HG03103 (cell line): ENCODE results near the gene MMP8.

ENCODE experiments used
- ATAC-seq: cut with Tn5 transposase; IDR thresholded peaks from one replicate; pipeline ENCODE4 v1.9.1; 2021; ENCODE audit warnings: low read depth; ENCODE audit not compliant: unreplicated experiment

The MMP8 gene

DNA sequence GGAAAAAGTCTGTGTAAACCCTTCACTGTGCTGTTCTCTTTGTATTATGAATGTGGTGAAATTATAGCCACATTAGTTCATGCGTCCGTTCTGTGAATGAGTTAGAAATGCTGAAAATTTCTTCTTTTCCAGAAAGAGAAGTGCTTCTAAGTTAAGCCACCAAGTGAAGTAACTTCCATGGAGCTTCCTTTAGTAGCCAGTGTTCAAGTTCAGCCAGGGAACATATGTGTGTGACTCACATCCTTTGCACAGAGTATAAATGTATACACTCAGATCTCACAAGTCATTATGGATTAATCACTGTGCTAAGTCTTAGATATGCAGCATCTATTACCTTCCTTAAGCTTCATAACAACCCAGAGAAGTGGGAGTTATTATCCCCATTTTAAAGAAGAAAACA lies 3.1 kb upstream of the MMP8 start:
- no peak for ATAC-seq

DNA sequence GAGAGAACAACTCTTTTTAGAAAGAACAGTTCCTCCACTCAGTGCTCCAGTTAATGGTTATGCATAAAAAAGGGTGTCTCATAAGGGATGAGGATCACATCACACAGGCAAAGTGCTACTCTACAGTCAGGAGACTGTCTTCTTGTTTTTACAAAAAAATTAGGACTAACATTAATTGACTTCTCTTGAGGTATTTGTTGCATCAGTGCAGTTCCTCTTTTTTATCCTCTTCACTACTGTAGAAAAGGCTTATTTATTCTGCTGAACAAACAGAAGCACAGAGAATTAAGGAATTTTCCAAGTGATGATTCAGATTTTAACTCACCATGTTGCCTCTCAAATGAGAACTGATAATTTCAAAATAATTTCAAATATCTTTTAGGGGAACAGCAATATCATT lies 1.9 kb downstream of the MMP8 start:
- no peak for ATAC-seq

DNA sequence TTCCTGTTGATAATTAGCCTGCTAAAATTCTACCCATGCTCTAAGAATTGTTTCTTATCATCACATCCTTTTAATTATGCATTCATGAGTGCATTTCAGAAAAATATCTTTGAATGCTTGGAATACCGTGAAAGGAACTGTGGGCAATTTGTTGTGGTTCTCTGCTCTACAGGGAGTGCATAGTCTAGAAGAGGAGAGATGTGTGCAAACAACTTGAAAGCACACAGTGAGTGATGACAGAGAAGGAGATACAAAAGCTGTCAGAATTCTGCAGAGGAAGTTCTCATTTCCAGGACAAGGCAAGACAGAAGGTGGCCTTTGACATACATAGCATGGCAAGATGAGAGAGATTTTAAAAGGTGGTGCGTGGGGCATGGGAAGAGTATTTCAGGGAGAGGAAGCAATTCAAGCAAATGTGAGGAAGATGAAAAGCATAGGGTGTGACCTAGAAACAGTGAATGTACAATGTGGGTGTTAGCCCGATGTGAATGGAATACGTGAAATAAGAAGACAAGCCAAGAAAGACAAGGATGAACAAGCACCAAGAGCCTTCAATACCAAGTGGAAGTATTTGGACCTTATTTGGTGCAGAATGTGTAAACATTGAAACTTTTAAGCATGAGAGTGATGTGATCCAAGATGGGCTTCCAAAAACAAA lies 5.0 kb downstream of the MMP8 start:
- ATAC-seq, result no peak

DNA sequence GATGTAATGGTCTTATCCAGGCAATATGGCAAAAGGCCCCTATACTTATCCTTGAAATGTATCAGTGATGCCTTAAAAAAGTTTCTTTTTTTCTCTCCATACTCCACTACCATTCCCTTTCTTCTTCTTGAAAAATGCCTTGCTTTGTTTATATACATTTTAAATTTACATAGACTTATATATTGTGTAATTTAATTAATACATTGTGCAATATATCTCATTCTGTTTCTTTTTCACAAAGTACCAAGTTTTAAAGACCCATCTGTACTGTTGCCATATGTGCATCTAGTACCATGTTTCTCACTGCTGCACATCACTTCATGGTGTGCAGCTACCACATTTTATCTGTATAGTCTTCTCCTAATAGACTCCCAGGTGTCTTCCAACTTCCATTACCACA lies 7.5 kb downstream of the MMP8 start:
- no peak for ATAC-seq

DNA sequence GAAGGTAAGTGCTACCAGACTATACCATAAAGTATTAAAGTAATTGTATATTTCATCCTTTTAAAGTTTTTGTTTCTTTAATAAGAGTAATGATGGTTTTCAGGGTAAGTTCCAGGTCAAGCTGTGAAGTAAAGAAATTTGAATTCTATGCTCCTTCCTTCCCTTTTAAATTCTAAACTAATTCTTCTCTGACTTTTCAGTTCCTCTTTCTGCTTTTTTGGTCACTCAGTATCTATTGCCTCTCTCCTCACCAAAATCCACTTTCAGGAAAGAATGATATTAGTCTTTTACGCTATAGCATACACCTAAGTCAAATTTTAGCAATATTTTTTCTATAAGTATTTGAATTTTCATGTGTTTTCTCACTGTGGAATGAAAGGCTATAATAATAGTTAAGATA lies 8.2 kb downstream of the MMP8 start:
- peak; percentile 68 for ATAC-seq

DNA sequence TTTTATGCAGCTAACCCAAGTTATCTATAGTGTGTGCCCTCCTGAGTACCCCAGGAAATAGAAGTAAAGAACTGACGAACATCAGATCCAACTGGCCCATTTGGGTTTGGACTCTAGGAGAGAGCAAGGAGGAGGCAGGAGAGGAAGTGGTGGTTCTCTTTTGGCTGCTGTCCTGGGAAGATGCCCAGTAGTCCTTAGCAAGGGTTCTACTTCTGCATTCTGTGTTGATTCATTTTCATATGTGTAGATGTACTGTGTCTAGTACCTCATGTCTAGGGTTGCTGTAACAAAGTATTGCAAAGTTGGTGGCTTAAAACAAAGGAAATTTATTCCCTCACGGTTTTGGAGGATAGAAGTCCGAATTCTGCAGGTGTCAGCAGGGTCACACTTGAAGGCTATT lies 12.6 kb downstream of the MMP8 start:
- ATAC-seq, result no peak

DNA sequence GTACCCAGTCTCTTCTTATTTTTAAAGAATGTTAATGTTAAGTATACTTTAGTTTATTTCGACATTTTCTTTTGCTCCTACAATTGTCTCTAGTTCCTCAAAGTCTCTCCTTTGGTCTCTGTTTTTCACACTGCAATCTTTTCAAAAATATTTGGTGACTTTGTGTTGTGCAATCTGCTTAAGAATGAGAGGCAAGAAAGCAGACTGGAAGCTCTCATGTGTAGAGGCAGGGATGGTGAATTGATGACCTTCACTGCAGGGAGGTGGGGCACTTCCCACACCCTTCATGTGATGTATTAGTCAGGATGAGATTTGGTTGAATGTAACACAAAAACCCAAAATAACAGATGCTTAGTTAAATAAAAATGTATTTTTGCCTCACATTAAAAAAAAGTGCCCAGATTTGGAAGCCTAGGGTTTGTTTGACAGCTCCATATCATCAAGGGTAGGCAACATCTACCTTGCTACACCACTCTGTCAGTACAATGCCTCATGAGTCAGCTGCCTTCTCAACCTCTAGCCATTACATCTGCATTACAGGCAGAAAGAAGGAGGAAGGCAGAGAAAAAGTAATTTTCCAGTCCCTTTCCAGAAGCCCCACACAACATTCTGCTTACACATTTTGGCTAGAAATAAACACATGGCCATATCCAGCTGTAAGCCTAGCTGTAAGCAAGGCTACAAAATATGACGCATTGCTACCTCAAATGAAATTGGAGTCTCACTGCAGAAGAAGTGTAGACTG lies 15.4 kb downstream of the MMP8 start:
- no peak for ATAC-seq

DNA sequence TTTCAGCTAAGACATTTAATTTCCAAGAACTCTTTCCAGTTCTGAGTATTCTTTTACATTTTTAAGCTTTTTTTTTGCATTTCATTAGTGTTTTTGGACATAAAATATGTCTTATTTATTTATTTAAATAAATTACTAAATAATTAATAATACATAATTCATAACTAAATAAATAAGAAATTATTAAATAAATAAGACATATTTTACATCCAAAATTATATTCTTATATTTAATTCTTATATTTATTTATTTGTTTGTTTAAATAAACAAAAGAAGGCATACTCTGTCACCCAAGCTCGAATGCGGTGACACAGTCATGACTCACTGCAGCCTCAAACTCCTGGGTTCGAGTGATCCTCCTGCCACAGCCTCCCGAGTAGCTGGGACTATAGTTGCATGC lies 16.1 kb downstream of the MMP8 start:
- no peak for ATAC-seq

DNA sequence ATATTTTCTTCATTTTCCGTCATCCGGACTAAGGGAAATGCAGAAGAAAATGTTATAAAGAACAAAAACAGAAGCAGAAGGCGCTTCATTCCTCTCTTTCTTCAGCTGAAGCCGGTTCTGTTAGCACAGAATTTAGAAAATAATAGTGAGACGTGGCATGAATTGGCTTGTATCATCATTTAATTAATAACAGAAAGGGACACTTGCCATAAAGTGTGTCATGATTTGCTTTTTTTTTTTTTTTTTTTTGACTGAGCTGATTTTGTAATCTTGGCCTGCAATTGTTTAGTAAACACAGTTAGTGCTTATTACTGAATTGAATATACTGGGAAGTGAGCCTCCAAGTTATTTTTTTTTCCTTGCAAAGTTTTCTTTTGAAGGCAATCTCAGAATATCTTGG lies 19.1 kb downstream of the MMP8 start, which contains the start of gene MMP27:
Gene MMP27 (minus strand): TSS at position 144 of the 400 bp plus-strand sequence. CDS start 55 bp downstream, at position 89.
- ATAC-seq, result no peak

DNA sequence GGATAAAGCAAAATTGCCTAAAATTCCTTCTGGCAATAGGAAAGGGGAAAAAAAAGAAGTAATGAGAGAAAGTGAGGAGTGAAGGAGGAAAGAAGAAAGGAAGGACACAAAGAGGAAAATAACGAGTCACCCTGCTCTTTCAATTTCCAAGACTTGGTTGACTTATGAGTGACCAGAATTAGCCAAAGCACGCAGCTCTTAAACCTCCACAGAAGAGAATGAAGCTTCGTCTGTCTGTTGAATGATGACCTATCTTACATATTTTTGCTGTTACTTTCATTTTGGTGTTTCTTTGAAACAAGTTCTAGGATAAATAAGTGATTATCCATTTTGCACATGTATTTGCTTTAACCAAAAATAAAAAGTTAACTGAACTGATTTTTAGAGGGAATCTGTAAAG lies 19.9 kb downstream of the MMP8 start:
- no peak for ATAC-seq

DNA sequence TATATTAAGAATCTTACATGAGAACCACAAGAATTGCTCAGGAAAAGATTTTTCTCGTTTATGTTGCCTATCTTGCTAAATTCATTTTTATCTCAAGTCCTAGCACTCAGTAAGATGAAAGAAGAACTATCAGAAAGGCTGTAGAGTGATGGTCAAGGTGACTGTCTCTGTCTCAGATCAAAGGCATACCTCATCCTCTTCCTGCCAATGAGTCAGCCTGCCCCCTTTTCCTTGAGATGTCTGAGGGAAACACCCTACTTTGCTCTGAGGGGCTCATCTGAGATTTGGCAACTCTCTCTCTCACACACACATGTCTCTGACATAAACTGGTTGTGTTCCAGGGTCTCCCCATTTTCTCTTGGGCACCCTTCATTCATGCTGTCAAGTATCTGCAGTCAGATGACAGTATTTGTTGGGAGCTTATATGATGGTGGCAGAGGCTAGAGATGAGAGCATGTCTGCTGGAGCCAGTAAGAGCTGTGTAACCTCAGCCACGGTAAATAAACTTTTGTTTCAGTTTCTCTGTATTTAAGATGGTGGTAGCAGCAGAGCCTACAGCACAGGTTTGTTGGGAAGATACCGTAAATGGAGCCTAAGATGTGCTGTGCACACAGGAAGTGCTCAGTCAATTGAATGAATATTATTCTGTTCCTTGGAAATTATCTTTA lies 20.8 kb downstream of the MMP8 start:
- no peak for ATAC-seq

DNA sequence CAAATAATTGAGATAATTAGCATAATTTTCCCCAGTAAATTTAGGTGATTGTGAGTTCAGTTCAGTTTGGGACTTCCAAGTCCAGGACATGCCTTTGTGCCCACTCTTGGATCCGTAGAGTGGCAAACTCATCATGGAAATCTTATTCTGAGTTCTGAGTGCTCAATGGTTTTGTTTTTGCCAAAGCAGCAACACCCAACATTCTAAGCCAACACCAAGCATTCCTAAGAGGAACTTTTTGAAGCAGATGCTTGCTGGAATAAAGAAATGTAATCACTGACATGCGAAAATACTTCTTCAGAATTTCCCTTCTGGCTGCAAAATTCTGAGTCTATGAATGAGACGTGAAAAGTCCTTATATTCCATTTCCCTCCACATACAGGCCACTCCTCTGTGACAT lies 29.6 kb downstream of the MMP8 start:
- no peak for ATAC-seq

DNA sequence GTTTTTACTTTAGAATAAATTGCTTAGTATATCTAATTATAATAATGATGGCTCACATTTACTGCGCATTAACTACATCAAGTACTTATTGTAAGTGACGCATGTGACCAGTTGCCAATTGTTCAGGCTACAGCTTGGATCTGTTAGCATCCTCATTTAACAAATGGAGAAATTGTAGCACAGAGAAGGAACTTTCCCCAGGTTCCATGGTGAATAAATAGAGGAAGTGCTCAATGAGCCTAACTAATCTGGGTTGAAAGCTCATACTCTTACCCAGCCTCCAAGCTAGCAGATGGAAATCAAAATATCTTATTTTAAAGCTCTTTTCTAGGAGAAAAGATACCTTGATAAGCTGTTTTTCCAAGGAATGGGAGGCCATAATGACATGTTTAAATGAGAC lies 39.0 kb downstream of the MMP8 start:
- ATAC-seq, result no peak

DNA sequence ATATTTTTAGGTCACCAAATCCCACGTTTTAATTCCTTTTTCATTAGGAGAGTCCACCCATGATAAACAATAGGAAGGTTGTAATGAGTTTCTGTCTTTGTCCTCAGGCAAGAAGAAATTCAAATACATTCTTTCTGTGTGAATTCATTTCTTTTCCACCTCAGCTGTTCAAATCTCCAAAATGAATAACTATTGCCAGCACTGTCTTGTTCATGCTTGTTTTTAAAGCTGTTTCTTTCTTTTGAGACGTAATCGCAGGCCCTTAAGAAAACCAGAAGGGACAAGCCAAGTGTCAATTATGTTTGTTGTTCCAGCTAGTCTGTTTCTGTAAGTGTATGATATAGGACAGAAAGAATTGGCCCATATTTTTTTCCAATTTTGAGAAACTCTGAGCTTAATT lies 39.4 kb downstream of the MMP8 start:
- ATAC-seq, result no peak

DNA sequence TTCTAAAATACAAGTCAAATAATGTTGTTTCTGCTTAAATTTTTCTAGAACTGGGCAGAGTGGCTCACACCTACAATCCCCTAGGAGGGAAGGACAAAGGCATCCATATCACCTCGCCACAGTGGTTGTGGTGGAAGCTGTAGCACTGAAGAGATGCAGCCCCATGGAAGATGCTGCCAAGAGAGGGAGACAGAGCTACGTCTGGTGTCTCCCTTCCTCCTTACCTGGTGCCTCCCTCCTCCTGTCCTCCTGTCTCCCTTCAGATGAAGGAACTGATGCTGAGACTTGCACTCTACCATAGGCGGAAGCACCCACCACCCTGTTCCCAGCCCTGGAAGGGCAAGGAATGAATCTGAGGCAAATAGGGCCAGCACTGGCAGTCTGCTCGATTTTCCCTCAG lies 41.5 kb downstream of the MMP8 start:
- ATAC-seq, result no peak

DNA sequence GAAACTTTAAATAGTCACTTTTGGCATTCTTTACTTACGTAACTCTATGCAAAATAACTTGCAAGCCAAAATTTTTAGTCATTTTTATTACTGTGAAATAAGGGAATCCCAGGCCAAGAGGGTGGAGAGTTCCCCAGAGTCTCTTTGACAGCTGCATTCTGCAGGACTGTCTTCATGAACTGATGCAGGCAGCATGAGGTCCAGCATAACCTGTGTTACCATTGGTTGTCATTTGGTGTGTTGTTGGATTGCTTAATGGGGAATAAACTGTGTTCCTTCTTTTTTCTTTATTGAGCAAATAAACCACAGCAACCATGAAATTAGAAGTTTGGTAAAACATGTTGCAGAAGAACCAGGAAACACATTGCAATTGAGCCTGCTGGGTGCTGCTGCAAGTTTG lies 43.8 kb downstream of the MMP8 start:
- no peak for ATAC-seq

DNA sequence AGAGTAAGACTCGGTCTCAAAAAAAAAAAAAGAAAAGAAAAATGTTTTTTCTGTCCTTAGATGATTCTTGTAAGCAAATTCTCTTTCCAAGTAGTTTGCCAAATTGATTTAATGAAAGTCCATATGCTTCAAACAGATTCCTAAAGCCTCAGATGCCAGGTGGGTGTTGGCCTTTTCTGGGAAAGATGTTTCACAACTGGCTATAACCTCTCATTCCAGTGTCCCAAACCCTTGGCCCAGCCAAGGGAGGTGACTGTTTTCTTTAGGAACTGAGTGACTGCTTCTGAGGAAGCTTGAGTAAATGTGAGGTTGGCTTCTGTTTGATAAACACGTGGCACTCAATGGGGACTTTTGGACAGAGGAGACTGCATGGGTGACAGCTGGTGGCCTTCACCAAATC lies 46.7 kb downstream of the MMP8 start:
- no peak for ATAC-seq

DNA sequence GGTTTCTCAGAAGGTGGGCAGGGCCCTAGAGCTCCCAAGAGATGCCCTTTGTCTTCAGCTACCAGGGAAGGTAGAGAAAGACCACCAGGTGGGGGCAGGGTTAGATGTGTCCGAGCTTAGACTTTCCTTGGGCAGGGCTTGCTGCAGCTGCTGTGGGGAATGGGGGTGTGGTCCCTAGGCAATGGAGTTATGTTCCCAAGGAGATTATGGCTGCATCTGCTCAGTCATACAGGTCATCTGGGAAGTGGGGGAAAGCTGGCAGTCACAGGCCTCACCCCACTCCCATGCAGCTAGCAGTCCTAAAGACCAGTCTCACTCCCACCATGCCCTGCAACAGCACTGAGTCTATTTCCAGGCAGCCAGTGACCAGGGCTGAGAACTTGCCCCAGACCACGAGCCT lies 48.7 kb downstream of the MMP8 start:
- no peak for ATAC-seq

DNA sequence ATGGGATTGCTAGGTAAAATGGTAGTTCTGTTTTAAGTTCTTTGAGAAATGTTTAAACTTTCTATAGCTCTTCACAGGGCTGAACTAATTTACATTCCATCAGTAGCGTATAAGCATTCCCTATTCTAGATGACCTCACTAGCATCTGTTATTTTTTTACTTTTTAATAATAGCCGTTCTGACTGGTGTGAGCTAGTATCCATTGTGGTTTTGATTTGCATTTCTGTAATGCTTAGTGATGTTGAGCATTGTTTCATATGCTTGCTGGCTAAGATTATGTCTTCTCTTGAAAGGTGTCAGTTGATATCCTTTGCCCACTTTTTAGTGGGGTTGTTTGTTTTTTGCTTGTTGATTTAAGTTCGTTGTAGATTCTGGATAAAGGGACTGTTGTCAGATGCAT lies 55.1 kb downstream of the MMP8 start:
- peak; percentile 47 for ATAC-seq

DNA sequence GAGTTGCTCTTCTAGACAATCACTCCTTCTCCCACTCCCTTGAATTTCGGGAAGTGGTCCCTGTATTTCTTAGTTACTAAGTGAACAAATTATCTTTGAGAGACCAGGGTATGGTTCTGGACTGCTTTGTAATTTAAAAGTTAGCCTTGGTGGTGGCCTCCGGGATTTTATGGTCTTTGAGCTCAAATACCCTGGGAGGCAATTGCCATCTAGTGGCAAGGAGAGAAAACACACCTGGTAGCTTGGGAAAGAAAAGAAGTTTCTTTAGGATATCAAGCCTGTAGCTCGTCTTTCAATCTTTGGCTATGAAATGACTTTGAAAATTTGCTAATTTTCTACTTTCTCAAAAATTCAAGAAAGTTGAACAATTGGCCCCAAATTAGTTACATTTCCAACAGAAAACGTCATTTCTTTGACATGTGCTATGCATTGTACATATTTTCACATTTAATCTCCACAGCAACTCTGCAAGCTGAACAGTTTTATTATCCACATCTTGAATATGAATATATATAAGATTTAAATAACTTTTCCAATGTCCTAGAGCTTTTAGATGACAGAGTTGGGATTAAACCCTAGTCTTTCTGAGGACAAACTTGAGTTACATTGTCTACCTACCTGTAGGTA lies 58.3 kb downstream of the MMP8 start:
- peak; percentile 56 for ATAC-seq

DNA sequence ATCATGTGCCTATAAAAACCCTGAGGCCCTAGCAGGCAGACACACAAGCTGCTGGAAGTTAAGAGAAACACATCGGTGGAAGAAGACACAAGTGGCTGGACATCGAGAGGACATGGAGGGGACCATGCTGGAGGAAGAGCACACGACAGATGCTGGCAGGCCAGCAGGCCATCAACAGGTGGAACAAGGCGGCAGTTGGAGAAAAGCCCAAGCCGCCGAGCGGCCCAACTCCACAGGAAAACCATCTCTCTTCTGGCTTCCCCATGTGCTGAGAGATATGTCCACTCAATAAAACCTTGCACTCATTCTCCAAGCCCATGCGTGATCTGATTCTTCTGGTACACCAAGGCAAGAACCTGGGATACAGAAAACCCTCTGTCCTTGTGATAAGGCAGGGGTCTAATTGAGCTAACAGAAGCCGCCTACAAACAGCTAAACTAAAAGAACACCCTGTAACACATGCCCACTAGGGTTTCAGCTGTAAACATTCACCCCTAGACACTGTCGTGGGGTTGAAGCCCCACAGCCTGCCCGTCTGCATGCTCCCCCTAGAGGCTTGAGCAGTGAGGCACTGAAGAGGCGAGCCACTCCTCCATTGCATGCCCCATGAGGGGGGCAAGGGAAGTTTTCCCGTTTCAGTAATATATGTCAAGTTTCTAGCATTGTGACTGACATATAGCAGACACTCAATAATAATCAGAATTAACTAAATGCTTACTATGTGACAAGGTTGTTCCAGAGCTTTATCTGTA lies 60.6 kb downstream of the MMP8 start:
- ATAC-seq, result no peak
